WTC11 (cell line): ENCODE data around the gene EME2. TPM values are rescaled to one million over a fixed set of nuclear protein-coding genes. Genes with fewer than 3 reads are reported as not detected.

Experiments
- ATAC-seq: fragments of 200-7000 bp; cut with Tn5 transposase; 2 replicates; pipeline ENCODE4 v1.10.0; 2021; ENCODE audit warnings: mild to moderate bottlenecking, moderate library complexity
- CTCF ChIA-PET: fragments of 300-600 bp; sonication (Branson Sonifier 250); formaldehyde crosslinking; loops from one replicate; lab custom pipeline; 2021; ENCODE audit warnings: antibody characterized with exemption; lab: Charles Lee
- POLR2A ChIA-PET: fragments of 350-600 bp; sonication (Branson Sonifier 250); formaldehyde crosslinking; loops from one replicate; lab custom pipeline; 2021; ENCODE audit warnings: antibody characterized with exemption; lab: Charles Lee
- DNase-seq: peaks from one replicate; pipeline ENCODE4 v3.0.0; 2021; ENCODE audit warnings: low spot score
- H3K27ac Mint-ChIP-seq: 2 replicates; pipeline ENCODE4 v1.8.0; 2021; ENCODE audit warnings: mixed read lengths
- H3K27me3 Mint-ChIP-seq: 2 replicates; pipeline ENCODE4 v1.8.0; 2021; ENCODE audit warnings: low read depth, mild to moderate bottlenecking, moderate library complexity, mixed read lengths
- H3K36me3 Mint-ChIP-seq: 2 replicates; pipeline ENCODE4 v1.8.0; 2021; ENCODE audit warnings: mixed read lengths
- H3K4me1 Mint-ChIP-seq: 2 replicates; pipeline ENCODE4 v1.8.0; 2022; ENCODE audit warnings: mixed read lengths
- H3K4me3 Mint-ChIP-seq: 2 replicates; pipeline ENCODE4 v1.8.0; 2021; ENCODE audit warnings: mild to moderate bottlenecking, moderate library complexity, mixed read lengths
- H3K9me3 Mint-ChIP-seq: 2 replicates; pipeline ENCODE4 v1.8.0; 2021; ENCODE audit warnings: mixed read lengths
- CBFB ChIP-seq: sonication (generic); formaldehyde crosslinking; IDR thresholded peaks from 2 replicates; pipeline ENCODE4 v1.8.1; 2022; ENCODE audit warnings: mild to moderate bottlenecking, low read depth, missing genetic modification reagents
- CREB1 ChIP-seq: sonication (generic); formaldehyde crosslinking; IDR thresholded peaks from 2 replicates; pipeline ENCODE4 v1.8.0; 2023; ENCODE audit warnings: mild to moderate bottlenecking, missing genetic modification reagents
- EMX1 ChIP-seq: fragments of 250-450 bp; sonication (Bioruptor Pico); IDR thresholded peaks from 2 replicates; pipeline ENCODE4 v1.8.0; 2021; ENCODE audit warnings: mild to moderate bottlenecking
- HMGA2 ChIP-seq: fragments of 250-450 bp; sonication (Bioruptor Pico); IDR thresholded peaks from 2 replicates; pipeline ENCODE4 v1.4.0; 2021; ENCODE audit warnings: mild to moderate bottlenecking, moderate library complexity
- MXD4 ChIP-seq: fragments of 250-450 bp; sonication (Bioruptor Pico); IDR thresholded peaks from 2 replicates; pipeline ENCODE4 v1.8.0; 2021; ENCODE audit warnings: mild to moderate bottlenecking, moderate library complexity, borderline replicate concordance
- NFYB ChIP-seq: sonication (generic); formaldehyde crosslinking; conservative IDR thresholded peaks from 2 replicates; pipeline ENCODE4 v1.8.0; 2022; ENCODE audit warnings: low read depth, missing genetic modification reagents
- NR3C1 ChIP-seq: sonication (generic); formaldehyde crosslinking; conservative IDR thresholded peaks from 2 replicates; pipeline ENCODE4 v1.8.1; 2023; ENCODE audit warnings: low read depth, mild to moderate bottlenecking, missing genetic modification reagents
- SOX15 ChIP-seq: fragments of 250-450 bp; sonication (Bioruptor Pico); IDR thresholded peaks from 2 replicates; pipeline ENCODE4 v1.9.0; 2021; ENCODE audit warnings: mild to moderate bottlenecking
- ZNF121 ChIP-seq: sonication (generic); formaldehyde crosslinking; IDR thresholded peaks from 2 replicates; pipeline ENCODE4 v1.8.0; 2023; ENCODE audit warnings: missing genetic modification reagents
- ZNF396 ChIP-seq: fragments of 250-450 bp; sonication (Bioruptor Pico); IDR thresholded peaks from 2 replicates; pipeline ENCODE4 v1.8.0; 2021; ENCODE audit warnings: mild to moderate bottlenecking, moderate library complexity, borderline replicate concordance
- total RNA-seq: library from RNA; stranded (reverse); gene quantifications from 3 replicates; pipeline ENCODE4 v1.2.3, GENCODE V29; 2021
- TF ChIP-seq, protein P1 (sequence below): sonication (generic); formaldehyde crosslinking; IDR thresholded peaks from 2 replicates; pipeline ENCODE4 v1.8.1; 2023; ENCODE audit warnings: mild to moderate bottlenecking, missing genetic modification reagents, borderline replicate concordance
- TF ChIP-seq, protein P2 (sequence below): sonication (generic); formaldehyde crosslinking; IDR thresholded peaks from 2 replicates; pipeline ENCODE4 v1.8.0; 2023; ENCODE audit warnings: missing genetic modification reagents
- TF ChIP-seq, protein P3 (sequence below): sonication (generic); formaldehyde crosslinking; IDR thresholded peaks from 2 replicates; pipeline ENCODE4 v1.8.1; 2023; ENCODE audit warnings: mild to moderate bottlenecking, missing genetic modification reagents, moderate library complexity
- TF ChIP-seq, protein P4 (sequence below): sonication (generic); formaldehyde crosslinking; IDR thresholded peaks from 2 replicates; pipeline ENCODE4 v1.8.0; 2022; ENCODE audit warnings: mild to moderate bottlenecking, missing genetic modification reagents
- TF ChIP-seq, protein P5 (sequence below): fragments of 200-600 bp; IDR thresholded peaks from 2 replicates; pipeline ENCODE4 v1.8.0; 2022; ENCODE audit warnings: antibody characterized with exemption
- TF ChIP-seq, protein P6 (sequence below): sonication (generic); formaldehyde crosslinking; IDR thresholded peaks from 2 replicates; pipeline ENCODE4 v1.8.1; 2022; ENCODE audit warnings: low read depth, mild to moderate bottlenecking, moderate library complexity, missing genetic modification reagents, borderline replicate concordance
- TF ChIP-seq, protein P7 (sequence below): fragments of 250-450 bp; sonication (Bioruptor Pico); IDR thresholded peaks from 2 replicates; pipeline ENCODE4 v2.1.2; 2022; ENCODE audit warnings: mild to moderate bottlenecking, moderate library complexity
- TF ChIP-seq, protein P8 (sequence below): fragments of 250-450 bp; sonication (Bioruptor Pico); IDR thresholded peaks from 2 replicates; pipeline ENCODE4 v1.9.0; 2021; ENCODE audit warnings: mild to moderate bottlenecking

The EME2 gene
- total RNA-seq, 1 experiment from 2014 or later: 23.2 TPM

DNA sequence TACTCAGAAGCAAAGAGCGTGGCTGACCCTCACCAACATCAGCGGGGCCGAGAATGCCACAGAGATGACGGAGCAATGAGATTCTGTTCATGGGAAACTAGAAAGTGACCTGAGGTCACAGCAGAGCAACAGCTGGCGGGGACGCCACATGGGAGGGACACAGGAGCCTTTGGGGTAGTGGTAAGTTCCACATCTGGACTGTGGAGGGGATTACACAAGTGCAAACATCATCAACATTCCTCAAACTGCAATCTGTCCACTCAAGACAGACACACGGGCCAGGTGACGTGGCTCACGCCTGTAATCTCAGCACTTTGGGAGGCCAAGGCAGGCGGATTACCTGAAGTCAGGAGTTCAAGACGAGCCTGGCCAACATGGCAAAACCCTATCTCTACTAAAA lies 42.9 kb downstream of the EME2 start:
- no peak for ATAC-seq
- Mint-ChIP-seq H3K27ac (no peak overlapping the region), H3K4me1 (no peaks in the 10 kb centered on the region), H3K27me3 (no peaks in the 10 kb centered on the region), H3K4me3 (no peak overlapping the region), H3K36me3 (peaks cover 6% of the 10 kb centered on the region), H3K9me3 (no peaks in the 10 kb centered on the region)
- POLR2A ChIA-PET: no interaction called here
- CTCF ChIA-PET: no interaction called here
- TF ChIP-seq, protein P1, sequence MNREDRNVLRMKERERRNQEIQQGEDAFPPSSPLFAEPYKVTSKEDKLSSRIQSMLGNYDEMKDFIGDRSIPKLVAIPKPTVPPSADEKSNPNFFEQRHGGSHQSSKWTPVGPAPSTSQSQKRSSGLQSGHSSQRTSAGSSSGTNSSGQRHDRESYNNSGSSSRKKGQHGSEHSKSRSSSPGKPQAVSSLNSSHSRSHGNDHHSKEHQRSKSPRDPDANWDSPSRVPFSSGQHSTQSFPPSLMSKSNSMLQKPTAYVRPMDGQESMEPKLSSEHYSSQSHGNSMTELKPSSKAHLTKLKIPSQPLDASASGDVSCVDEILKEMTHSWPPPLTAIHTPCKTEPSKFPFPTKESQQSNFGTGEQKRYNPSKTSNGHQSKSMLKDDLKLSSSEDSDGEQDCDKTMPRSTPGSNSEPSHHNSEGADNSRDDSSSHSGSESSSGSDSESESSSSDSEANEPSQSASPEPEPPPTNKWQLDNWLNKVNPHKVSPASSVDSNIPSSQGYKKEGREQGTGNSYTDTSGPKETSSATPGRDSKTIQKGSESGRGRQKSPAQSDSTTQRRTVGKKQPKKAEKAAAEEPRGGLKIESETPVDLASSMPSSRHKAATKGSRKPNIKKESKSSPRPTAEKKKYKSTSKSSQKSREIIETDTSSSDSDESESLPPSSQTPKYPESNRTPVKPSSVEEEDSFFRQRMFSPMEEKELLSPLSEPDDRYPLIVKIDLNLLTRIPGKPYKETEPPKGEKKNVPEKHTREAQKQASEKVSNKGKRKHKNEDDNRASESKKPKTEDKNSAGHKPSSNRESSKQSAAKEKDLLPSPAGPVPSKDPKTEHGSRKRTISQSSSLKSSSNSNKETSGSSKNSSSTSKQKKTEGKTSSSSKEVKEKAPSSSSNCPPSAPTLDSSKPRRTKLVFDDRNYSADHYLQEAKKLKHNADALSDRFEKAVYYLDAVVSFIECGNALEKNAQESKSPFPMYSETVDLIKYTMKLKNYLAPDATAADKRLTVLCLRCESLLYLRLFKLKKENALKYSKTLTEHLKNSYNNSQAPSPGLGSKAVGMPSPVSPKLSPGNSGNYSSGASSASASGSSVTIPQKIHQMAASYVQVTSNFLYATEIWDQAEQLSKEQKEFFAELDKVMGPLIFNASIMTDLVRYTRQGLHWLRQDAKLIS (CRISPR knock-in tag): no peak
- TF ChIP-seq, protein P2, sequence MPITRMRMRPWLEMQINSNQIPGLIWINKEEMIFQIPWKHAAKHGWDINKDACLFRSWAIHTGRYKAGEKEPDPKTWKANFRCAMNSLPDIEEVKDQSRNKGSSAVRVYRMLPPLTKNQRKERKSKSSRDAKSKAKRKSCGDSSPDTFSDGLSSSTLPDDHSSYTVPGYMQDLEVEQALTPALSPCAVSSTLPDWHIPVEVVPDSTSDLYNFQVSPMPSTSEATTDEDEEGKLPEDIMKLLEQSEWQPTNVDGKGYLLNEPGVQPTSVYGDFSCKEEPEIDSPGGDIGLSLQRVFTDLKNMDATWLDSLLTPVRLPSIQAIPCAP (CRISPR knock-in tag): no peak
- TF ChIP-seq SOX15 (CRISPR knock-in tag): no peak
- TF ChIP-seq HMGA2 (CRISPR knock-in tag): no peak
- TF ChIP-seq, protein P3, sequence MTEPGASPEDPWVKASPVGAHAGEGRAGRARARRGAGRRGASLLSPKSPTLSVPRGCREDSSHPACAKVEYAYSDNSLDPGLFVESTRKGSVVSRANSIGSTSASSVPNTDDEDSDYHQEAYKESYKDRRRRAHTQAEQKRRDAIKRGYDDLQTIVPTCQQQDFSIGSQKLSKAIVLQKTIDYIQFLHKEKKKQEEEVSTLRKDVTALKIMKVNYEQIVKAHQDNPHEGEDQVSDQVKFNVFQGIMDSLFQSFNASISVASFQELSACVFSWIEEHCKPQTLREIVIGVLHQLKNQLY (CRISPR knock-in tag): no peak
- no peak for DNase-seq

DNA sequence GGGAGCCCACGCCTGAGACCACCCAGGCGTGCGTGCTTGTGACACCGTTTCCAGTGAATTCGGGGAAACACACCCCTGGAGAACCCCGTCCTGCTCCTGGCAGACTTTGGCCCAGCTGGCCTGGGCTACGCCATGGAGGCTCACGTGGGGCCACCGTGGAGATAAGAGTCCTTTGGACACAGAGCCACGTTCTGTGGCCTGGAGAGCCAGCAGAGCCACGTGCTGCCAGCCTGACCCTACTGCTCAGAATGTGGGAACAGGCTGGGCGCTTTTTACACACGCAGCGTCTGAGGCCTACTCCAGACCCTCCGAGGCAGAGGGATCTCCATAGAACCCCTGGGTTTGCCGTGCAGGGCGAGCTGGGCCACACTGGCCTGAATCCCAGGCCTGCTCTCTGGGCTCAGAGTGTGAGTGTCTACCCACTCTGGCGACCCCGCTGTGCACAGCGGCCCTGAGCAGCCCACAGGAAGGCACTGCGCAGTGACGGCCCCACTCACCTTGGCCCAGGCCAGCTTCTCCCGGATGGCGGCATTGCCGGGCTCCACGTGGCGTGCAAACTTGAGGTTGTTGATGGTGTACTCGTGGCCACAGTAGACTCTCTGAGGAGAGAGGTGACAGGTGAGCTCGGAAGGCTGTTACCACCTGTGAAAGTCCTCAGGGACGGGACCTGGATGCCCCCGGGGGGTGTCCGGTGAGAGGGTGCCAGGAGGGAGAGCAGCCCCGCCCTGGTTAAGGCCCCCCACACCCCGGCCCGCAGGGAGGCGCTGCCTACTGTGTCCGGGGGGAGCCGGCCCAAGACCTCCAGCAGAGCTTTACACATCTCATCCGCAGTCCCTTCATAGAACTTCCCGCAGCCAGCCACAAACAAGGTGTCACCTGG lies 44.0 kb downstream of the EME2 start:
- CTCF ChIA-PET: no interaction called here
- Mint-ChIP-seq H3K9me3 (no peaks in the 10 kb centered on the region), H3K27ac (no peak overlapping the region), H3K36me3 (peaks cover 6% of the 10 kb centered on the region), H3K27me3 (no peaks in the 10 kb centered on the region), H3K4me1 (no peaks in the 10 kb centered on the region), H3K4me3 (no peak overlapping the region)
- no peak for DNase-seq
- no peak for TF ChIP-seq MXD4 (CRISPR knock-in tag)
- TF ChIP-seq, protein P4, sequence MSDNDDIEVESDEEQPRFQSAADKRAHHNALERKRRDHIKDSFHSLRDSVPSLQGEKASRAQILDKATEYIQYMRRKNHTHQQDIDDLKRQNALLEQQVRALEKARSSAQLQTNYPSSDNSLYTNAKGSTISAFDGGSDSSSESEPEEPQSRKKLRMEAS (CRISPR knock-in tag): no peak
- TF ChIP-seq, protein P5, sequence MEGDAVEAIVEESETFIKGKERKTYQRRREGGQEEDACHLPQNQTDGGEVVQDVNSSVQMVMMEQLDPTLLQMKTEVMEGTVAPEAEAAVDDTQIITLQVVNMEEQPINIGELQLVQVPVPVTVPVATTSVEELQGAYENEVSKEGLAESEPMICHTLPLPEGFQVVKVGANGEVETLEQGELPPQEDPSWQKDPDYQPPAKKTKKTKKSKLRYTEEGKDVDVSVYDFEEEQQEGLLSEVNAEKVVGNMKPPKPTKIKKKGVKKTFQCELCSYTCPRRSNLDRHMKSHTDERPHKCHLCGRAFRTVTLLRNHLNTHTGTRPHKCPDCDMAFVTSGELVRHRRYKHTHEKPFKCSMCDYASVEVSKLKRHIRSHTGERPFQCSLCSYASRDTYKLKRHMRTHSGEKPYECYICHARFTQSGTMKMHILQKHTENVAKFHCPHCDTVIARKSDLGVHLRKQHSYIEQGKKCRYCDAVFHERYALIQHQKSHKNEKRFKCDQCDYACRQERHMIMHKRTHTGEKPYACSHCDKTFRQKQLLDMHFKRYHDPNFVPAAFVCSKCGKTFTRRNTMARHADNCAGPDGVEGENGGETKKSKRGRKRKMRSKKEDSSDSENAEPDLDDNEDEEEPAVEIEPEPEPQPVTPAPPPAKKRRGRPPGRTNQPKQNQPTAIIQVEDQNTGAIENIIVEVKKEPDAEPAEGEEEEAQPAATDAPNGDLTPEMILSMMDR: no peak
- TF ChIP-seq, protein P6, sequence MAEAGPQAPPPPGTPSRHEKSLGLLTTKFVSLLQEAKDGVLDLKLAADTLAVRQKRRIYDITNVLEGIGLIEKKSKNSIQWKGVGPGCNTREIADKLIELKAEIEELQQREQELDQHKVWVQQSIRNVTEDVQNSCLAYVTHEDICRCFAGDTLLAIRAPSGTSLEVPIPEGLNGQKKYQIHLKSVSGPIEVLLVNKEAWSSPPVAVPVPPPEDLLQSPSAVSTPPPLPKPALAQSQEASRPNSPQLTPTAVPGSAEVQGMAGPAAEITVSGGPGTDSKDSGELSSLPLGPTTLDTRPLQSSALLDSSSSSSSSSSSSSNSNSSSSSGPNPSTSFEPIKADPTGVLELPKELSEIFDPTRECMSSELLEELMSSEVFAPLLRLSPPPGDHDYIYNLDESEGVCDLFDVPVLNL (CRISPR knock-in tag): no peak
- TF ChIP-seq ZNF396: no peak
- TF ChIP-seq EMX1 (CRISPR knock-in tag): no peak
- TF ChIP-seq ZNF121 (CRISPR knock-in tag): no peak
- no peak for TF ChIP-seq CREB1 (CRISPR knock-in tag)
- no peak for TF ChIP-seq CBFB (CRISPR knock-in tag)
- TF ChIP-seq, protein P7, sequence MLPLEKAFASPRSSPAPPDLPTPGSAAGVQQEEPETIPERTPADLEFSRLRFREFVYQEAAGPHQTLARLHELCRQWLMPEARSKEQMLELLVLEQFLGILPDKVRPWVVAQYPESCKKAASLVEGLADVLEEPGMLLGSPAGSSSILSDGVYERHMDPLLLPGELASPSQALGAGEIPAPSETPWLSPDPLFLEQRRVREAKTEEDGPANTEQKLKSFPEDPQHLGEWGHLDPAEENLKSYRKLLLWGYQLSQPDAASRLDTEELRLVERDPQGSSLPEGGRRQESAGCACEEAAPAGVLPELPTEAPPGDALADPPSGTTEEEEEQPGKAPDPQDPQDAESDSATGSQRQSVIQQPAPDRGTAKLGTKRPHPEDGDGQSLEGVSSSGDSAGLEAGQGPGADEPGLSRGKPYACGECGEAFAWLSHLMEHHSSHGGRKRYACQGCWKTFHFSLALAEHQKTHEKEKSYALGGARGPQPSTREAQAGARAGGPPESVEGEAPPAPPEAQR: no peak
- no peak for TF ChIP-seq NFYB (CRISPR knock-in tag)
- TF ChIP-seq, protein P8, sequence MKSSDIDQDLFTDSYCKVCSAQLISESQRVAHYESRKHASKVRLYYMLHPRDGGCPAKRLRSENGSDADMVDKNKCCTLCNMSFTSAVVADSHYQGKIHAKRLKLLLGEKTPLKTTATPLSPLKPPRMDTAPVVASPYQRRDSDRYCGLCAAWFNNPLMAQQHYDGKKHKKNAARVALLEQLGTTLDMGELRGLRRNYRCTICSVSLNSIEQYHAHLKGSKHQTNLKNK (CRISPR knock-in tag): no peak
- TF ChIP-seq NR3C1: no peak
- no peak for ATAC-seq
- POLR2A ChIA-PET: no interaction called here
